ENCODE measurements around the gene KCTD5.

Gene KCTD5

DNA sequence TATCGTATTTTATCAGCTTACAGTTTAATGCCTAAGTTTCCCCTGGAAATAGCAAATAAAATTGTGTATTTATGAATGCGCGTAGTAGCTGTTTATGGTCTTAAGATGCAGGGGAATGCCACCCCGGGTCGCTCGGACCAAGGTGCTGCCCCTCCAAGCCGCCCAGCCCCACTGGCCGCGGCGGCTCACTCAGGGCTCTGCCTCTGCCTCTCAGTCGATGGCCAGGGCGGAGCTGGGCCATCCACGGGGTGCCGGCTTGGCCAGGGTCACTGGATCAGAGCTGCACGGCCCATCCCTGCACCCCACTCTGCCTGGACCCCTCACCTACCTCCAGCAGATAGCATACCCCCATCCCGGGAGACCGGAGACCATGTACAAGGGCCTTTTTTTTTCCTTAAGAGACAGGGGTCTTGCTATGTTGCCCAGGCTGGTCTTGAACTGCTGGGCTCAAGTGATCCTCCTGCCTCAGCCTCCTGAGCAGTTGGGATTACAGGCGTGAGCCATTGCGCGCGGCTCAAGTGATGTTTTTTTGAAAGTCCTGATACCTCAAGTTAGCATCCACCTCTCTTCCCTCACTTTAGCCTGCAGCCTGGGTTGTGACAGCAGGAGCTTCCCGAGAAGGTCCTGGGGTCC lies 26.7 kb downstream of the KCTD5 start:
- Histone ChIP-seq H3K9ac (no peak overlapping the region), H3K36me3 (ENCODE audit: control insufficient read depth, insufficient read depth, low read length) (no peaks in the 10 kb centered on the region)

DNA sequence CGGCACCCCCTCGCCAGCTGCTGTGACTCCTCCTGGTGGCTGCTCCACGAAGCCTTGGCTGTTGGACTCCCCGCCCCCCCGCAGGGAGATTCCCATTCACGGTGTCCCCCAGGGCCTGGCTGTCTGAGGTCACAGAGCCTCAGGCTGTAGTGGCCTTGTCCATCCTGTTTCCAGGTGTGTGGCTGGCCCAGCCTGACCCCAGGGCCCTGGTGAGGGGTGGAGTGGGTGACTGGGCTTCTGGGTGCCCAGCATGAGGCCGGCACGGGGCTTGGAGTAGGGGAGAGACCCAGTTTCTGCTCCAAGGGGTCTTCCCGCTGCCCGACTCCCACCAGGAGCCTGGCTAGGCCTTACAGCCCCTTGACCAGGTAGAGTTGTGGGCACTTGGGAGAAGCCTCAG lies 27.3 kb downstream of the KCTD5 start:
- Histone ChIP-seq H3K27me3 (ENCODE audit: control insufficient read depth, insufficient read depth, low read length) (no peaks in the 10 kb centered on the region), H3K4me2 (ENCODE audit: low read length) (no peak overlapping the region), H2AFZ (no peak overlapping the region), H3K9ac (no peak overlapping the region), H3K27ac (no peak overlapping the region), H3K79me2 (no peaks in the 10 kb centered on the region), H3K36me3 (ENCODE audit: control insufficient read depth, insufficient read depth, low read length) (no peaks in the 10 kb centered on the region), H3K4me1 (no peaks in the 10 kb centered on the region), H3K9me3 (ENCODE audit: control insufficient read depth, low read length) (no peaks in the 10 kb centered on the region), H3K4me3 (ENCODE audit: low read depth, low read length) (no peak overlapping the region)
- TF ChIP-seq, protein P1, sequence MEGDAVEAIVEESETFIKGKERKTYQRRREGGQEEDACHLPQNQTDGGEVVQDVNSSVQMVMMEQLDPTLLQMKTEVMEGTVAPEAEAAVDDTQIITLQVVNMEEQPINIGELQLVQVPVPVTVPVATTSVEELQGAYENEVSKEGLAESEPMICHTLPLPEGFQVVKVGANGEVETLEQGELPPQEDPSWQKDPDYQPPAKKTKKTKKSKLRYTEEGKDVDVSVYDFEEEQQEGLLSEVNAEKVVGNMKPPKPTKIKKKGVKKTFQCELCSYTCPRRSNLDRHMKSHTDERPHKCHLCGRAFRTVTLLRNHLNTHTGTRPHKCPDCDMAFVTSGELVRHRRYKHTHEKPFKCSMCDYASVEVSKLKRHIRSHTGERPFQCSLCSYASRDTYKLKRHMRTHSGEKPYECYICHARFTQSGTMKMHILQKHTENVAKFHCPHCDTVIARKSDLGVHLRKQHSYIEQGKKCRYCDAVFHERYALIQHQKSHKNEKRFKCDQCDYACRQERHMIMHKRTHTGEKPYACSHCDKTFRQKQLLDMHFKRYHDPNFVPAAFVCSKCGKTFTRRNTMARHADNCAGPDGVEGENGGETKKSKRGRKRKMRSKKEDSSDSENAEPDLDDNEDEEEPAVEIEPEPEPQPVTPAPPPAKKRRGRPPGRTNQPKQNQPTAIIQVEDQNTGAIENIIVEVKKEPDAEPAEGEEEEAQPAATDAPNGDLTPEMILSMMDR (IDR thresholded peaks at IDR 0.05), result no peak

More for the DNA sequence above, 26.7 kb downstream of the KCTD5 start:
- Histone ChIP-seq H3K27me3 (ENCODE audit: control insufficient read depth, insufficient read depth, low read length) (no peaks in the 10 kb centered on the region), H3K79me2 (no peaks in the 10 kb centered on the region), H3K27ac (no peak overlapping the region), H3K4me1 (no peaks in the 10 kb centered on the region), H3K4me2 (ENCODE audit: low read length) (no peak overlapping the region), H2AFZ (no peak overlapping the region), H3K9me3 (ENCODE audit: control insufficient read depth, low read length) (no peaks in the 10 kb centered on the region), H3K4me3 (ENCODE audit: low read depth, low read length) (no peak overlapping the region)
- TF ChIP-seq, protein P1 (IDR thresholded peaks at IDR 0.05), result no peak

DNA sequence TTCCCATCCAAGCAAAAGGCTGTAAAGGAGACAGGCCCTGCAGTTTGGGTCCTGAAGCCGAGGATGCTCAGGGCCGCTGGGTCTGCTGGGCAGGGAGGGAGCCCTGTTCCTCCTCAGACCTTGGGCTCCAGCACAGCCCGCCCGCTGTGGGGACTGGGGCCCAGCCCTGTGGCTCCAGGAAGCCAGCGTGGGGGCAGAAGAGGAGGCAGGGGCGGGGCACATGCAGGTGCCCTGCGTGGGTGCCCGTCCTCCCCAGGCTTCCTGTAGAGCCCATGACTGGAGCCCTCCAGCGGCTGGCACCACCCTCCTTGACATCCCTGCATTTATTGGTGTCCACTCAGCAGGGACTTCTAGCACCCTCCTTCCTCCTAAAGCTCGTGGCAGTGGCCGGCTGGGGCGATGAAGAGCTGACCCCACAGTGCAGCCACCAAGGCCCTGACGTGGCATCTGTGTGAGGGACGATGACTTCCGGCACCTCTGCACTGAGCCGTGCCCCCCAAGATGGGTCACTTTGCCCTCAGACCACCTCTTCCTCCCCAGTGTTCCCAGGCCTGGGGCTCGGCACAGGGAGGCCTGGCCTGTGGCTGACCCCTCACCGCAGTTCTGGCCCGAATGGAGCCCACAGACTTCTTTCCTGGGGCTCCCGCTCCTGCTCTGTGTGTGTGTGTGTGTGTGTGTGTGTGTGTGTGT lies 27.8 kb downstream of the KCTD5 start:
- Histone ChIP-seq H3K9me3 (ENCODE audit: control insufficient read depth, low read length) (no peaks in the 10 kb centered on the region), H3K27ac (no peak overlapping the region), H3K79me2 (no peaks in the 10 kb centered on the region), H3K9ac (no peak overlapping the region), H3K4me1 (no peaks in the 10 kb centered on the region), H3K36me3 (ENCODE audit: control insufficient read depth, insufficient read depth, low read length) (no peaks in the 10 kb centered on the region), H3K4me3 (ENCODE audit: low read depth, low read length) (no peak overlapping the region), H3K4me2 (ENCODE audit: low read length) (no peak overlapping the region), H3K27me3 (ENCODE audit: control insufficient read depth, insufficient read depth, low read length) (no peaks in the 10 kb centered on the region), H2AFZ (no peak overlapping the region)
- TF ChIP-seq, protein P1 (IDR thresholded peaks at IDR 0.05), result no peak

DNA sequence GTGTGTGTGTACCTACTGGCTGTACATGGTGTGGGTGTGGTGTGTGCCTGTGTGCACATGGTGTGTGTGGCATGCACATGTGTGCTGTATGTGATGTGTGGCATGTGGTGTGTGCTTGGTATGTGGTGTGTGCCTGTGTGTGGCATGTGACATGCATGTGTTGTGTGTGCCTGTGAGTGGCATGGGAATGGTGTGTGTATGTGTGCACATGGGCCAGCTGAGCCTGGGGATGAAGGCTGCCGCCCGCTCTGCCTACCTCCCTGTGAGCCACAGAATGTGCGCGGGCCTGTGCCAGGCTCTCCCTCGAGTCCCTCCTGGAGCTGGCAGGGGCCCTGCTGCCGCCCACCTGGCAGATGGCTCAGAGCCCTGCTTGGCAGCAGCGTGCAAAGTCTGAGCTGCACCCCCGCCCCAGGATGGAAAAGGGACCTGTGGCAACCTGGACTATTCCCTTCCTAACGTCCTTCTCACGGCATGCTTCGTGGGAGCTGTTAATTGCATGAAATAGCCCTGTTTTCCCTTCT lies 28.4 kb downstream of the KCTD5 start:
- Histone ChIP-seq H3K4me1 (no peaks in the 10 kb centered on the region), H3K79me2 (no peaks in the 10 kb centered on the region), H3K9ac (no peak overlapping the region), H3K36me3 (ENCODE audit: control insufficient read depth, insufficient read depth, low read length) (no peaks in the 10 kb centered on the region), H3K4me3 (ENCODE audit: low read depth, low read length) (no peak overlapping the region), H2AFZ (no peak overlapping the region), H3K27ac (no peak overlapping the region), H3K27me3 (ENCODE audit: control insufficient read depth, insufficient read depth, low read length) (no peaks in the 10 kb centered on the region), H3K4me2 (ENCODE audit: low read length) (no peak overlapping the region), H3K9me3 (ENCODE audit: control insufficient read depth, low read length) (no peaks in the 10 kb centered on the region)
- TF ChIP-seq, protein P1 (IDR thresholded peaks at IDR 0.05), result no peak
